IPS-NIHi11 (cell line): ENCODE results near the gene RBM33.
A peak's percentile ranks its signal among the peaks of the same experiment; 100 is the strongest.

ENCODE experiments used
- DNase-seq: peaks from one replicate; pipeline ENCODE4 v3.0.0; 2012; ENCODE audit warnings: mixed read lengths, low spot score

Gene RBM33

DNA sequence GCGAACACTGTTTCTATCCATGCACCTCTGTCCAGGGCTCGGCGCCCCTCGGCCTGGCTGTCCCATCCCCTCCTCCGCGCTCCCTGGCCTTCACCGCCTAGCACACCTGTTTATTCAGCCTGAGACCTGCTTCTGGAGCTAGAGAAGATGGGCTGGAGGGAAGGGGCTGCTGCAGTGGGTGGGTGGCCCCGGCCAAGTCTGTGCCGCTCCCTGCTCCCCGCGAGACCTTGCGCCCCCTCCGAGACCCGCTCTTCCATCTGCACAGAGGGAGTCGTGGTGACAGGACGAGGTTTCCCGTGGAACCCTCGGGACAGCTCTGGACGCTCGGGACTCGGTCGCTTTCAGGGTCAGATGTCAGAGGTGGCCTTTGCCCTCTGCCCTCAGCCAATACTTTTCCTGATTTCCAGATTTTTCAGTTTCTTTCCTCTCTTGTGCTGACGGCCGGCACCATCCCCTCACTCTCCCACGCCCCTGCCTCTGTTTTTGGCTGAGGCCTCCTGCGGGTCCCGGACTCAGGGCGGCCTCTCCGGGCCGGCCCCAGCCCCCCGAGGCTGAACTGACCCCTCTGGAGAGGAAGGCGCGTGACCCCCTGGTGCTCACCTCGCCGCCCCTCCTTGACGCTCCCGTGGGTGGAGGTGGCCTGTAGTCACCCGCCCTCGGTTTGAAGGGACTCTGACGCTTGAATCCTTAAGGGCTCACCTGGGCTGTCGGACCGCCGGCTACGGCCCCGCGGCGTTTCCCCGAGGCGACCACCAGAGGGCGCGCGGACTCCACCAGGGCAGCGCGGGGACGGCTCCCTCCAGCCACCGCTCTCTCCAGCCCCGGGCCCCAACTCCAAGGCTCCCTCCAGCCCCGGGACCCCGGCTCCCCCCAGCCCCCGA lies 152.2 kb downstream of the RBM33 start:
- peak; percentile 93 for DNase-seq

DNA sequence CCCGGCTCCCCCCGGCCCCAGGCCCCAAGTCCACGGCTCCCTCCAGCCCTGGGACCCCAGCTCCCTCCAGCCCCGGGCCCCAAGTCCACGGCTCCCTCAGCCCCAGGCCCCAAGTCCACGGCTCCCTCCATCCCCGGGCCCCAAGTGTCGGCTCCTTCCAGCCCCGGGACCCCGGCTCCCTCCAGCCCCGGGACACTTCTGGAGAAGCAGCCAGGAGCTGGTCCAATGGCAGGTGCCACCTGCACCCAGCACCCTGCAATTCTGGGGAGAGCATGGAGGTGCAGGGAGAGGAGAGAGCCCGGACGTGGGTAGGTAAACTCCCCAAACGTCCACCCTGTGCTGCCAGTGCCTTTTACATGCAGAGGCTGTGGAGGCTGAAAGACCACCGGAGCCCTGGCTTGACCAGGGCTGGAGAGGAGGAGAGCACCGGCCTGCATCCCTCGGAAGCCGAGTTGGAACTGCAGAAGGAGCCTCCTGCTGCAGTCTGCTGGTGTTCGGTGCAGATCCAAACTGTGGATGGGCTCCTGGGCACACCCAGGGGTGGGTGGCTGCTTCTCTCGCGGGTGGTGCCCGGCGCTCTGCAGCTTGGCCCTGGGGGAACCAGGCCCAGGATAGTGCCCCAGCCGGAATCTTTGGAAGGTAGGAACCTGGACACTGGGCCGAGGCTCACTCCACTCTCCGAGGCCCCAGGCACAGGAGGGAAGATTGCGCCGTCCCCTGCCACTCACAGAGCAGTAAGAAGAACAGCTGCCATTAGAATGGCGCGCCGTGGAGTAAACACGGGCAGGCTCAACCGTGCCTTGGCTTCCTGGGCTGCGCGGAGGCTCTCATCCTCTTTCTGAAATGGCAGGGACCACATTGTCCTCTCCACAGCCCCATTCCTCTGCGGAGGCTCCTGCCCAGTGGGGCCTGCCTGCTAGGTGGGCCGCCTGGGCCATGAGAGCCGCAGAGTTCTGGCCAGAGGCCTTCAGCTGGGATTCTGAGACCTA lies 153.1 kb downstream of the RBM33 start:
- DNase-seq = peak; percentile 53

DNA sequence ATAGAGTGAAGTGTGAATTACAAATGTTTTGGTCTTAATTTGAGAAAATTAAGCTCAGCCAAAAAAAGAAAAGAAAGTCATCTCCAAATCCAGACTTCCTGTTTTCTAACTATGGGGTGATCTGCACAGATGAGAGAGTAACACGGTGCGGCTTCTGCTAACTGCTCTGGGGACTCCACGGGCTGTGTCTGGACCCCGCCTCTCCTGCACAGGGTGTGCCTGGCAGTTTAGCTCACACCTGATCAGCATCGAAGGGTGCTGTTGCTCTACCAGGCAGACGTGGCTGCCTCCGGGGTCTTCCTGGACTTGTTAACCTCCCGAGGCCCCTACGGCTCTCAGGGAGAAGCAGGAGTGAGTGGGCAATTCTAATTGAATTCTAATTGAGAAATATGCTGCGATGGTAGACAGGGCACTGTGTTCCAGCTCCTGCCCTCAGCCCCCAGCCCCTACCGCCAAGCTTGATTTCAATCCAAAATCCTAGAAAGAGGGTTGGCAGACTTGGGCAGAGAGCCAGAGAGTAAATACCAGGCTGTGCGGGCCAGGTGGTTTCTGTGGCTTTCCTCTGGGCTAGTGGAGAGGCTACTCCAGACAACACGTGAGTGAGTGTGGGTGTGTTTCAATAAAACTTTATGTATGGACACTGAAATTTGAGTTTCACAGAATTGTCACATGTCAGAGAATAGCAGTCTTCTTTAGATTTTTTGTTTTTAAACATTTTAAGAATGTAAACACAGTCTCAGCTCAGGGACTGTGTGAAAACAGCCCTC lies 154.4 kb downstream of the RBM33 start:
- DNase-seq = no peak

DNA sequence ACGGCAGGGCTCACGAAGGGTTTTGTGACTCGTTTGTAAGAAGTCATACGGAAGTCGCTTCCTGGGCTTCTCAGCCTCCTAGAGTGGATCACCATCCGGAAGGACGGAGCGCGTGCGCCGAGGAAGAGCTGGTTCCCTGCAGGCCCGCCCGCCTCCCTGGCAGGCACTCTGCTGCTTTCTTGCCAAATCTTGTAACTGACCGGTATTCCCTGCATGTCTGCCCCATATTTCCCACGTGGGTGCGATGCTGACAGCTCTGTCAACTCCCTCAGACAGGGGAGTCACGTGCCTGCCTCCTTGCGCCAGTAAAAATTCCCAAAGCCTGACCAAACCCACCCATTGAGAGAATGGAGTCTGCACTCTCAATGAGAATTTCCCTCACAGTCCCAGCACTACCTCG lies 155.1 kb downstream of the RBM33 start:
- no peak for DNase-seq

DNA sequence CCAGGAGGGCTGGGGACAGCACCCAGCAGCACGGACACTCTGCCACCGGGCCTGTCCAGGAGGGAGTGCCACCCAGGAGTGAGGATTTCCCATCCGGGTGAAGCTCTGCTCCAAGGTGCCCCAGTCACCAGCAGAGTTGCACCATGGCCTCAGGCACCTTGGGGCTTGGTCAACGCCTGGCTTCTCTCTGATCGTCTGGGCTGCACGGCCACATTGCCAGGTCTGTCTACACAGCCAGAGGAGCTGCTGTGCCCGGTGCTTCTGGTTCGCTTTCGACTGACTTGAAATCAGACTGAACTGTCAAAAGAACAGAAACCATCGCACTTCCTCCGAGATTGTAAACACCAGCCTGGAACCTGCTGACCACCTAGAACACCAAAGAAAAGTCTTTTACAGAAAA lies 155.8 kb downstream of the RBM33 start:
- no peak for DNase-seq

DNA sequence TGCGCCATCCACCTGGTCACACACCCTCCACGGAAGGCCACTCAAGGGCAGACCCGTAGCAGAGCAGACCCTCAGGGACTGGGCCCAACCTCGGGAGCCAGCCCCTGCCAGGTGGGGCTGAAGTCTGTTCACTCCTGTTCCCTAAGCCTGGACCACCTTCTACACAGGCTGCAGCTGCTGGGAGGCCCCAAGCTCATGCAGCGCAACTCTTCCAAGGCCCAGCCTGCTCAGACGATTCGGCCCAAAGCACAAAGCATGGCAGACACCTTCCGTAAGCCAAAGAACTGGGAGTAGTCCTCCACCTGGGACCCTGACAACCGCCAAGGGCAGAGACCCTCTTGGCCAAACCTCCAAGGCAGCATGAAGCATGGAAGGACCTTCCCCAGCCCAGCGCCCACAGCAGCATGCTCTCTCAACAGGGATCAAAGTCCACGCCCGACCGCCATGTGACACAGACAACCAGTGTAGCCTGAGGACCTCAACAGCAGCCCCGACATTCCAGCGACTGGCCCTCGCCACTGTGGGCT lies 156.3 kb downstream of the RBM33 start:
- DNase-seq = no peak

DNA sequence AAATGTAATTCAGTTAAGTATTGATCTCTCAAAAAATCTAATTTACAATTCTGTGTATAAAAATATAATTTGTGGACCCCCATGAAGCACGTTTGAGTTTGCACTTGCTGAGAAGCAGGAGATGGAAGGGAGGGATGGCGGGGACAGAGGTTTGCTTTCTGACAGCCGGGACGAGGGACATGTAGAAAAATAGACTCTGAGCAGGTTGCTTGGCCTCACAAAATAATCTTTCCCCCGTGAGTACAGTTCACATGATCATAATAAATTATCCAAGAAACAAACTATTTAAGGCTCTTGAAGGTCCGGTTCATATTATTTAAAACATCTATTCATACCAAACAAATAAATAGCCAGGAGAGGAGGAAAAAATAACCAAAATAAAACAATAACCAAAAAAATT lies 157.8 kb downstream of the RBM33 start:
- no peak for DNase-seq

DNA sequence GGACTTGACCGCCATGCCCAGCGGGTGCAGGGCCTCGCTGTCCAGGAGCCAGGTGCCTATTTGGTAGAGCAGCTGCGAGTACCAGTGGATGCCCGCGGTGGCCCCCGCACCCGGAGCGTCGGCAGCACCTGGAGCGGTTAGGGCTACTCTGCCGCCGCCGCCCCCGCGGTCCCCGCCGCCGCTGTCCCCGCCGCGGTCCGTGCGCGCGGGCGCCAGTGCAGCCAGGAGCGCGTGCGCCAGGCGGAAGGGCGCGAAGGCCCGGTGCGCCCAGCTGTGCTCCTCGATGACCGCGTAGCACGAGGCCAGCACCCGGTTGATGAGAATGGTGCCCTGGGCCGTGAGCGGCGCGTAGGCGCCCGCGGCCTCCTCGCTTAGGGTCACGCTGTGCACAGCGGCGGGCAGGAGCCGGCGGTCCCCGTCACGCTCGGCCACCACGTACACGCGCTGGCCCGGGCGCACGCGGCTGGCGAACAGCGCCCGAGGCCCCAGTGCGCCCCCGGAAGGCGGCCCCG lies 158.5 kb downstream of the RBM33 start:
- no peak for DNase-seq

DNA sequence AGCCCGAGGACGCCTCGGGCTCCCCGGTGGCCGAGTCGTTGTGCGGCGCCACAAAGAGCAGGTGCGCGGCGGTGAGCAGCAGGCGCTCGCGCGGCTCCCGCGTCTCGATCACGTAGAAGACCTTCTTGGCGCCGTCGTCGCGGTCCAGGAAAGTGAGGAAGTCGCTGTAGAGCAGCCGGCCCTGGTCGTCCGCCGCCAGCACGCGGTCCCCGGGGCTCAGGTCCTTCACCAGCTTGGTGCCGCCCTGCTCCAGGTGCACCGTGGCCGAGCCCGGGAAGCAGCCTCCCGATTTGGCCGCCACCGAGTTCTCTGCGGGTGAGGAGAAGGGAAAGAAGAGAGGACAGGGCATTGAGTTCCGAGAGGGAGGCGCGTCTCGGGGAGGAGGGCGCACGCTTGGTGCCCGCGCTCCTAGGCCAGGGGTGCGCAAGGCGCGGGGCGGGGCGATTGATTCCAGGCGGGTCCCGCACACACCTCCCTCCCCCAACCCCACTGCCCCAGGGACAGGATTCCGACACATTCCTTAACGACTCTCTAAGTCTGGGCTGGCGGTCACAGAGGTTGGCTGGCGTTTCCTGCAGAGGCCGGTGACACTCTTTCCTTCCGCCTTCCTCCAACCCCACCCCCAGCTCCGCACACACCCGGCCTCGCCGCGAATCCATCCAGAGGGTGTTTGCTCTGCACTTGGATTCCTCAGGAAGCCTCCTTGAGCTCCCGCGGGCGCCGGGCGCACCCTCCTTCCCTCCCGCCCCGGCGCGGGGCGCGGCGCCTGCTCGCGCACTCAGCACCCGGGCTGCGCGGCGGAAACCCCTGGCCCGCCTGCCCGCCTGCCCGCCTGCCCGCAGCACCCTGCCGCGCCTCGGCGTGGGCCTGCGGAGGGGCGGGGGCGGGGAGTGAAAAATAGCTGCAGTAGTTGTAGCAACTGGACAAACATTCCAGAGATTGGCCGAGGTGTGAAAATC lies 159.2 kb downstream of the RBM33 start:
- peak; percentile 62 for DNase-seq

DNA sequence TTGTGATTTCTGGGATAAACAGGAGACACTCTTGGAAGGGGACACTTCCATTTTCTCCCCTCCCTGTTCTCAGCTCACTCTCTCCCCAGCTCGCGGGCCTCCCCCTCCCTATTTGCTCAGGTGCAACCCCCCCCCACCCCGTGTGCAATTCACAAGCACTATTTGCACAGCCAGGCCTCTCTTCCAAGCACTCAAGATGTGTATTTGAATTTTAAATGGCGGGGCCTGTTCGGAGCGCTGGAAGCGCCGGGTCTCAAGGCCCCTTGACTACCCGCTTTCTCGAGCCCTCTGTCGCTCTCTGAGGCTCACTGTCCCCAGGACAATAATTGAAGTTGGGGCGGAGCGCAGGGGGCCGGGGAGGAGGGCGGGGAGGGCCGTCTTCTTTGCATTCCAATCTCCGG lies 160.0 kb downstream of the RBM33 start:
- DNase-seq = peak; percentile 47

DNA sequence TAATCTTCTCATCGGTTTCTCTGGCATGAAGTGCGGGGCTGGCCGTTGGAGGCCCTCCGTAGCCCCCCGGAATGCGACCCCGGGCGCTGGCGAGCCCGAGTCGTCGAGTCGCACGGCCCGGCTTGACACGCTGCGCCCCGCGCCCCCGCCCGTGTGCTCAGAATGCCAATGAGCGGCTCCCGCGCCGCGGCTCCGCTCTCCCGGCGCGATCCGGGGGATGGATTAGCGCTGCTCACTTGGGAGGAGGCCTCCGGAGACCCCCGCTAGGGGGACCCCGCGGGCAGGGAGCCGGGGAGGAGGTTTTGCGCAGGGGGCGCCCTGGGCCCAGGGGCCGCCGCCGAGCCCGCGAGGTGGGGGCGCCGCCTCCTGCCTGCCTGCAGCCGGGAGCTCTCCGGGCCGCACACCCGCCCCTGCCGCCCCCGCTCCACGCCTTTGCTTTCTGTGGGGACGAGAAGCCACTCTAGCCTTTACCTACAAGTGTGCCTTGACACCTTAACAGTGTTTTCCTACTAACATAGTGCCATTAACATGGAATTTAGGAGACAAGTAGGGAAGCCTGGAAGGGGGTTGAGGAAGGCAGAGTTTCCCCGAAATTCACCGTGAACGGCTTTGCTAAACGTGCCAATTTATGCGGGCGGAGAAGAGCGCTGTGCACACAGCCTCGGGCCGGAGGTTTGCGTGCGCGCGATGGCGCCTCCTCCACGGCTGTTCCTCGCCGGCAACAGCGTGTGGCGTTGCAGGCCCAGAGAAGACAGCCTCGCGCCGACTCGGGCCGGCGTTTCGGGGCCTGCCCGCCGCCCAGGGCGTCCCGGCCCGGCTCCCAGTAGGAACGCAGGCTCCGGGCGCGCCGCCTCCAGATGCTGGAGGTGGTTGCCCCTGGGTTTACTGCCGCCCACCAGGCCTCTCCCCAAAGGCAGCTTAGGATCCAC lies 160.7 kb downstream of the RBM33 start:
- DNase-seq = peak; percentile 87

DNA sequence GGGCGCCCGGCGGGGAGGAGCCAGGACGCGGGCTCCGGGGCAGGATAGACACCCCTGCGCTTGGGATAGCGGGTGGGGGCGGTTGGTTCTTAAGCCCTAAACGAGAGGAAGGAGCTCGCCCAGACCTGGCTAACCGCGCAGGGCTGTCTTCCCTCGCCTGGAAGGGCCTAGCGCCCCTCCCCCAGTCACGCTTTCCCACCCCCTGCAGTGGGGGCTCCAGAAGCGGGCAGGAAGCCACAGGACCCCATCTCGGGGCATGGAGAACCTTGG lies 161.3 kb downstream of the RBM33 start:
- no peak for DNase-seq

DNA sequence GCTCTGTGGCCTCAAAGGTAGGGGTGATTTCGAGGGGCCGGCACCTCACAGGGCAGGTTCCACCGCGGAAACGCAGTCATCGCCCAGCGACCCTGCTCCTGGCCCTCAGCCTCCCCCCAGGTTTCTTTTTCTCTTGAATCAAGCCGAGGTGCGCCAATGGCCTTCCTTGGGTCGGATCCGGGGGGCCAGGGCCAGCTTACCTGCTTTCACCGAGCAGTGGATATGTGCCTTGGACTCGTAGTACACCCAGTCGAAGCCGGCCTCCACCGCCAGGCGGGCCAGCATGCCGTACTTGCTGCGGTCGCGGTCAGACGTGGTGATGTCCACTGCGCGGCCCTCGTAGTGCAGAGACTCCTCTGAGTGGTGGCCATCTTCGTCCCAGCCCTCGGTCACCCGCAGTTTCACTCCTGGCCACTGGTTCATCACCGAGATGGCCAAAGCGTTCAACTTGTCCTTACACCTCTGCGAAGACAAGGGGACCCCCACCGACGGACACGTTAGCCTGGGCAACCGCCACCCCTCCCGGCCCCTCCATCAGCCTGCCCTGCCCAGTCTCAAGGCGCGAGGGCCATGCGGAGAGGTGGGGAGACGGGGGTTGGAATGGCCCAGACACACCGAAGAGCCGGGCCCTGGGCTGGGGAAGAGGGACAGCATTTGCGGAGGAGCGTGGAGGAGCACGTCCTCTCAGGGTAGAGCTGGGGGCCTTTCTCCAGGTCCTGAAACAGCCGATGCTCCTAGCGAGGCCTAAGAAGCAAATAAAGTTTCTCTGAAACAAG lies 161.8 kb downstream of the RBM33 start:
- no peak for DNase-seq

DNA sequence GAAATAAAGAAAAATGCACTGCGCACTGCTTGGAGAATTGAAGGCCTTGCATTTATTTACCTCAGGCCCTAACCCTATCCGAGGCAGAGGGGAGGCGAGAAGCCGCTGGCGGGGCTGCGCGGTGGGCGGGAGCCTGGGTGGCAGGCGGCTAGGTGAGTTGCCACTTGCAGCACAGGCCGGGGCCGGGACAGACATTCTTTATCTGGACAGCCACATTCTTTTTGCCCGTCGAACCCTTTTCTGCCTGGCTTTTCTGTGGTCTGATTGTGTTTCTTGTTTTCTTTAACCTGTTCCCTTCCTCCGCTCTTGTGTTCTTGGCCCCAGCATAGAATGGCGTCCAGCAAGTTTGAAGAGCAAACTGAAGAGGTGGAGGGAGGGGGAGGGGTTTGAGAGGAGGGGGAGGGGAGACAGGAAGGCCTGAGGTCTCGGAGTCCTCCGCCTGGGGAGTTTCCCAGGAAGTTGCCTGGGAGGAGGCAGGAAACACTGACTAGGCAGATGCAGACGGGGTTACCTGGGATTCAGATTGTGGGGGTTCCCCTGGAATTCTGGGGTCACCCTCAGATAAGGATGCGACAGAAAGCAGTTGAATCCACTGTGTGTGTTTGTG lies 162.7 kb downstream of the RBM33 start:
- DNase-seq = peak; percentile 58

DNA sequence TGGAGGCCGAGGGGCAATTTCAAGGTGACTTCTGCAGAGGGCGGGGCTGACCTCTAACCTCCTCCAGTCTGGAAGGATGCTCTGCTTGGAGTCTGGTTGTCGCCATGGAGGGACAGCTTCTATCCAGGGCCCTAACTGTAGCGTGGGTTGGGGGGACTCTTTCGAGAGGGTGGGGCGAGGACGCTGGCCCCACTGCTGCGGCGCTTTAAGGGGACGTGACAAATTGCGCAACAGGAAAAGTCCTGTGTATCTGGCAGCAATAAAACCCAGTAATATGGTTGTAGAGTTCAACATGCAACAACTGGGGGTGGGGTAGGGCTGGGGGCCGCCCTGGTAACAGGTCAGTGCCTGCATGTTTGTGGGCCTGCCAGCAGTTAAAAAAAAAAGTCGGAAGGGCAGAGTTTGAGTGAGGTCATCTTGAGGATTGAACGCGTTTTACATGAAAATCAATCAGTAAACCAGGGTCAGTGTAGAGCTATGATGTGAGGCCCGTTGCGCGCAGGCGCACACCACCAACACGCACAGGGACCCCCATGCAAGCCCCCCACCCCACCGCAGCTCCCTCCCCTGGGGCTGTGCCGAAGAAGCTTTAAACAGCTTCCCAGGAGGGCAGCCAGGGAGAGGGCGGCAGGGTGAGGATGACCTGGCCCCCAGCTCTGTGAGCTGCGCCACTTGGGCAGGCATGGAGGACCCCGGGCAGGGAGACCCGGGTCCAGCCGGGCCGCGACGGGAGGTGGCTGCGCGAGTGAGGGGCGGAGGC lies 163.5 kb downstream of the RBM33 start:
- no peak for DNase-seq

DNA sequence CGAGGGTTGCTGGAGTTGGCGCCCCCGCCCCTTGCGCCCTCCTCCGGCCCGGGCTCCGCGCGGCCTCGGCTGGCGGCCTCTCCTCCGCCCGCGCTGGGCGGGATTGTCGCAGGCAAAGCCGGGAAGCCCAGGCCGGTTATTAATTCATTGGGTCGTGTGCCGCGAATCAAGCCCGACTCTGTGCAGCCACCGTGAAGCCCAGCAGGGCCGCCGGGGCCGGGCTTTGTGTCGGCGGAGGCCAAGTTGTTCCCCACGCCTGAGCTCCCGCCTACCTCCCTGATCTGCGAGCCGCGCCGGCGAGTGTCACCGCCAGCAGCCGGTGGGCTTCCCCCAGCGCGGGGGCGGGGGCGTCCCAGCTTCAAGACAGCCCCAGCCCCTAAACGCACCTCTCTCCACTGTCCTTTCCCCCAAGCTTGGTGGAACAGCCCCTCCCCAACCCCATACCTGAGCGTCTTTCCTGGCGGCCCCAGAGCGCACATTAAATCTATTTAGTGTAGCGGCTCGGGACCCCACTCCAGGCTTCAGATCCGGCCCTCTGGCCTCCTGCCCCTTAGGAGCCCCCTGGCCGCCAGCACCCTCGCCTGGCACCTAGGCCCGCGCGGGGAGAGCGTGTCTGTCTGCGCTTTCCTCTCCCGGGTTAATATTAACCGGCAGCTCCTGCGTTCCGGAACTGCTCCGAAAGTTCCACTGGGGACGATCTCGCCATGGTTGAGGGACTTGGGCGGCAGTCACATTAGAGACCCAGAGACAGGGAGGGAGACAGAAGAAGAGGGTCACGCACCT lies 164.3 kb downstream of the RBM33 start:
- peak; percentile 56 for DNase-seq
